Measurements from ENCODE around the gene ATP11B.

The ATP11B gene

GRCh38 chr3:182766099-182766498 lies 27.2 kb upstream of the ATP11B start:
- H3K27ac ChIP-seq, result no peak overlapping the region
- TF ChIP-seq CTCF (conservative IDR thresholded peaks at IDR 0.05), result no peak

GRCh38 chr3:182768413-182768812 lies 24.9 kb upstream of the ATP11B start:
- no peak overlapping the region for H3K27ac ChIP-seq
- no peak for TF ChIP-seq CTCF (conservative IDR thresholded peaks at IDR 0.05)

GRCh38 chr3:182769673-182770072 lies 23.6 kb upstream of the ATP11B start:
- no peak for TF ChIP-seq CTCF (conservative IDR thresholded peaks at IDR 0.05)
- H3K27ac ChIP-seq, result no peak overlapping the region

DNA sequence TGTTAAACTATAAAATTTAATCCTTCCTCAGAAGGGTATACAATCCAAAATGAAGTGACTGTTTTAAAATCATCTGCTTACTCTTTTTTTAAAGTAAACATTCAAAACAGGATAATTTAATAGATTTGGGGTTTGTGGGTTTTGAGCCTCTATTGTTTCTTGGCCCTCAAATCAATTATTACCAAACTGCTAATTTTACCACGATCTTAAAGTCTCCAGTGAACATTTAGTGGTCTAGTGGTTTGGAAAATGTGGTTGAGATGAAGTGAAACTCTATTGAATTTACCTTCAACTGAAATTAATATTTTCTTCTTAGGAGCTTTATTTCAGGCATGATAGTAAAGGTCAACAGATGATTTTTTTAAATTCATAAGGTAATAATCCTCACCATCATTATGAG lies 11.2 kb upstream of the ATP11B start:
- no peak overlapping the region for H3K27ac ChIP-seq
- TF ChIP-seq CTCF (conservative IDR thresholded peaks at IDR 0.05), result no peak

GRCh38 chr3:182783106-182783505 lies 10.2 kb upstream of the ATP11B start:
- no peak for TF ChIP-seq CTCF (conservative IDR thresholded peaks at IDR 0.05)
- no peak overlapping the region for H3K27ac ChIP-seq

DNA sequence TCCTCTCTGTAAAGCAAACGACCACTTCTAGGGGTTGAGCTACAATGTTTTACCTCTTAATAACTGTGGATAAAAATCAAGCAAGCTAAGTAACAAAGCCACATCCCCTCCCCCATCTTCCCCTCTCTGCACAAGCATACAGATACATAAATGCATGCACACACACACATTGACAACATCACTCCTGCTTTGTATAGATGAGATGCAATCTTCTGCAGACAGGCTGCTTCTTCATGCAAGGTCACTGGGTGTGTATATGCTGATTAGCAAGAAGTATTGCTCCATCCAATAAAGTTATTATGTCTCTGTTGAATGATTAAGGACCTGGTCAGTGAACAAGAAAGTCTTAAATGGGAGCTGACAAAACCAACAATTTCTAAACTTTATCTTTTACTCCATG lies 8.8 kb upstream of the ATP11B start:
- no peak overlapping the region for H3K27ac ChIP-seq
- TF ChIP-seq CTCF (conservative IDR thresholded peaks at IDR 0.05), result no peak

DNA sequence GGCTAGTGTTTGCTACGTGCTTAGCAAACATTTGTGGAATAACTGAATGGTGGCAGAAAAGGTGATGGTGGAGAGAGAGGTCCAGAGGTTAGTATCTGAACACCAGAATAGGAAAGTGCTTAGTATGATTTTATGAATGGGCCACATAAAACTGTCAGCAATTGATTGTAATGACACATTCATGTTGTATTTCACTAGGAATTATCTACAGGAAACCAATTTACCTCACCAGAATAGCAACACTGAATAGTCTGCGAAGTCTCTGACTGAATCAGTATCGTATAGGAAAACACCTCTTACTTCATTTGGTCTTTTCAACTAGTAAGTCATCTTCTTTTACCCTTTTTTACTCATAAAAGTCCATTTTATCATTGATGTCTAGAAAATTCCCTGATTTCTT lies 8.2 kb upstream of the ATP11B start:
- no peak for TF ChIP-seq CTCF (conservative IDR thresholded peaks at IDR 0.05)
- H3K27ac ChIP-seq, result no peak overlapping the region

GRCh38 chr3:182785756-182786155 lies 7.5 kb upstream of the ATP11B start:
- H3K27ac ChIP-seq, result no peak overlapping the region
- no peak for TF ChIP-seq CTCF (conservative IDR thresholded peaks at IDR 0.05)
